Peyer's patch (tissue), 4 donors: Measurements from ENCODE around the gene CEACAM19. TPM values are rescaled to one million over a fixed set of nuclear protein-coding genes. Genes with fewer than 3 reads are reported as not detected.

Experiments
- DNase-seq, 3 donors: peaks; one replicate each; pipeline ENCODE4 v3.0.0-alpha.2; 2017 to 2019
- H3K27ac ChIP-seq, 4 donors: fragments of 200-600 bp; sonication (generic); one replicate each; pipeline ENCODE4 v1.5.1; 2016 to 2019
- H3K27me3 ChIP-seq, 2 donors: fragments of 200-600 bp; sonication (generic); one replicate each; pipeline ENCODE4 v1.5.1; 2019
- H3K36me3 ChIP-seq, 3 donors: fragments of 200-600 bp; sonication (generic); one replicate each; pipeline ENCODE4 v1.5.1; 2016 to 2019
- H3K4me1 ChIP-seq, 4 donors: fragments of 200-600 bp; sonication (generic); one replicate each; pipeline ENCODE4 v1.5.1; 2016 to 2019
- H3K4me3 ChIP-seq, 4 donors: fragments of 200-600 bp; sonication (generic); 1 replicate in 3 of 4; 2 replicates in 1 of 4; pipeline ENCODE4 v1.5.1; 2016 to 2019; ENCODE audit warnings: mild to moderate bottlenecking in 1 of 4
- H3K9me3 ChIP-seq, 4 donors: fragments of 200-600 bp; sonication (generic); one replicate each; pipeline ENCODE4 v1.5.1; 2016 to 2019; ENCODE audit warnings: mild to moderate bottlenecking in 1 of 4
- CTCF ChIP-seq, 6 experiments: fragments of 450-650 bp in 4 of 6; fragments of 200-600 bp in 2 of 6; sonication (generic) in 1 of 6; IDR thresholded peaks; one replicate each; pipeline ENCODE4 v1.5.1; 2017 to 2019; ENCODE audit warnings: antibody characterized with exemption in 6 of 6, mild to moderate bottlenecking in 3 of 6, moderate library complexity in 1 of 6
- POLR2A ChIP-seq, 2 donors: fragments of 450-650 bp; IDR thresholded peaks; one replicate each; pipeline ENCODE4 v1.5.1; 2017; ENCODE audit warnings: antibody characterized with exemption in 2 of 2, mild to moderate bottlenecking in 2 of 2, moderate library complexity in 2 of 2
- total RNA-seq, 4 donors: library from RNA; depleted of rRNA; stranded (reverse); fragments of >200 nt; gene quantifications; one replicate each; pipeline ENCODE4 v1.1.0, GENCODE V29; 2016

CEACAM19 gene
- total RNA-seq, 4 donors from 2014 or later: 4.4 to 16.9 (median 13.3) TPM

GRCh38 chr19:44701228-44701627 is 29.9 kb downstream of the CEACAM19 start:
- H3K9me3 ChIP-seq: no peaks in the 10 kb centered on the region
- no peaks in the 10 kb centered on the region for H3K36me3 ChIP-seq
- no peaks in the 10 kb centered on the region for H3K27me3 ChIP-seq
- H3K27ac ChIP-seq: no peak overlapping the region
- no peak for TF ChIP-seq POLR2A (IDR thresholded peaks at IDR 0.05)
- no peak for TF ChIP-seq CTCF (IDR thresholded peaks at IDR 0.05)
- H3K4me1 ChIP-seq: no peaks in the 10 kb centered on the region
- no peak for DNase-seq
- H3K4me3 ChIP-seq: no peak overlapping the region

GRCh38 chr19:44702551-44703176 is 31.4 kb downstream of the CEACAM19 start:
- no peak overlapping the region for H3K4me3 ChIP-seq
- no peaks in the 10 kb centered on the region for H3K4me1 ChIP-seq
- H3K27ac ChIP-seq: no peak overlapping the region
- DNase-seq: no peak
- no peaks in the 10 kb centered on the region for H3K36me3 ChIP-seq
- no peaks in the 10 kb centered on the region for H3K9me3 ChIP-seq
- no peaks in the 10 kb centered on the region for H3K27me3 ChIP-seq
- TF ChIP-seq CTCF (IDR thresholded peaks at IDR 0.05) (no peak), POLR2A (IDR thresholded peaks at IDR 0.05) (no peak)

GRCh38 chr19:44703336-44704078 is 32.2 kb downstream of the CEACAM19 start:
- Histone ChIP-seq H3K27ac (no peak overlapping the region), H3K27me3 (no peaks in the 10 kb centered on the region), H3K4me3 (no peak overlapping the region), H3K36me3 (no peaks in the 10 kb centered on the region), H3K9me3 (no peaks in the 10 kb centered on the region), H3K4me1 (no peaks in the 10 kb centered on the region)
- DNase-seq: no peak
- TF ChIP-seq POLR2A (IDR thresholded peaks at IDR 0.05): no peak
- TF ChIP-seq CTCF (IDR thresholded peaks at IDR 0.05): no peak

- no peak for TF ChIP-seq POLR2A (IDR thresholded peaks at IDR 0.05)
- TF ChIP-seq CTCF (IDR thresholded peaks at IDR 0.05): no peak
- Histone ChIP-seq H3K36me3 (no peaks in the 10 kb centered on the region), H3K27me3 (no peaks in the 10 kb centered on the region), H3K27ac (no peak overlapping the region), H3K4me3 (no peak overlapping the region), H3K4me1 (no peaks in the 10 kb centered on the region), H3K9me3 (no peaks in the 10 kb centered on the region)
- DNase-seq: no peak
Measured at GRCh38 chr19:44704982-44705381, 33.7 kb downstream of the CEACAM19 start.

- TF ChIP-seq CTCF (IDR thresholded peaks at IDR 0.05) (no peak), POLR2A (IDR thresholded peaks at IDR 0.05) (no peak)
- peak in 1 of 3 donors; percentile 26 for DNase-seq
- Histone ChIP-seq H3K4me1 (no peaks in the 10 kb centered on the region), H3K27me3 (no peaks in the 10 kb centered on the region), H3K36me3 (no peaks in the 10 kb centered on the region), H3K27ac (no peak overlapping the region), H3K9me3 (no peaks in the 10 kb centered on the region), H3K4me3 (no peak overlapping the region)
Measured at GRCh38 chr19:44705502-44706010, 34.3 kb downstream of the CEACAM19 start.
